Posterior cingulate gyrus (tissue), 11 donors: Measurements from ENCODE around the gene SLC38A4.

ENCODE experiments used
- DNase-seq, 10 donors: peaks; one replicate each; pipeline versions ENCODE4 v3.0.0 to v3.0.0-alpha.2; 2020 to 2021; ENCODE audit warnings: mixed read lengths in 3 of 10
- intact Hi-C: fragments of 100-400 bp; cut with DNase I; formaldehyde crosslinking; loops from one replicate; pipeline ENCODE4 v1.15.1; 2023

SLC38A4 gene

GRCh38 chr12:46818642-46819041, 7.2 kb downstream of the SLC38A4 start:
- intact Hi-C loops = no loop called here
- no peak for DNase-seq

- DNase-seq = no peak
- intact Hi-C loops = no loop called here
Measured at GRCh38 chr12:46815809-46816208, 10.0 kb downstream of the SLC38A4 start.

DNA sequence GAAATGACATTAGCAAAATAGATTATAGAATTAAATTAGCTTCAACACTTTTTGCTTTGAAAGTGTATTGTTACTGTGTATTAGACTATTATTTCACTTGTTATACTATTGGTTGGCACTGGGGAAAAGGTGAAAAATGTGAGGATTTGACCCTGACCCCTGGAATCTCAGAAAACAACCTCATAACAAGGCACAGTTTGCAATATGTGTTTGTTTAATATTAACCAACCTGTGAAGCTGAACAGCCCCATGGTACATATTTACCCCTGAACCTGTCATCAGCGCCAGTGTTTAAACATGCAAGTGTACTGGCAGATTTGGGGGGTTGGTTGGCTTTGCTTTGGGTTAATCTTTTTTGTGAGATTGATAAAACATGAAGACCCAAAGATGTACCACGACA, 11.7 kb downstream of the SLC38A4 start:
- intact Hi-C loops = no loop called here
- DNase-seq = no peak

GRCh38 chr12:46811185-46811584, 14.6 kb downstream of the SLC38A4 start:
- DNase-seq = peak in 1 of 10 donors; percentile 43
- intact Hi-C loops = no loop called here

DNA sequence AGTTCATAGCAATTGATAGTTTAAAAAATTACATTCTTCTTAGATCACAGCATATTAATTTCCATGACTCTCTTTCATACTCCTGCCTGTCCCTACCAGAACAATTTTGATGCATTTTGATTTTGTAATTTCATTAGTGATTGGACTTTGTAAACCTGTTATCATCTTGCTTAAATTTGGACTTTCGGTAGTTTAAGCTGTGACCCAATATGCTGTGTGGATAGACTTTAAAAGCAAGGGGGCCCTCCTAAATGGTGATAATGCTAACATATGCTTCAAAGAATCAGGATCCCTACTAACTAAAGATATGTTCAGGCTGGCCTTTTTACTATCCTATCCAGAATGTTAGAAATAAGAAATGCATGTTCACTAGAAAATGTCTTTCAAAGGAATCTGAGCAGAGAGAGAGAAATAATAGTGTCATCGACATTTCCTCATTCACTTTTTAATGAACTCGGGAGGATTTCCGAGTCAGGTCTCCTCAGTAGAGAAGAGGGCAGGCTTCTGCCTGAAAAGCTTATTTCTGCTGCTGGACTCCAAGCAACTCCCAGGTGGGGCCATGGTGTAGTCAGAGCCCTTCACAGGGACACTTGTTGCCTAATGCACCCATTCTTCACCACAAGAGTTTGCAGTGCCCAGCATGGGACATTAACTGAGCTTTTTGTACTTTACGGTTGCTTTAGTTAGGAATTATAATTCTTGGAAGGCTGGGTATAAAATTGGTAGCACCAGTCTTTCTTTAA, 16.7 kb downstream of the SLC38A4 start:
- no peak for DNase-seq
- intact Hi-C loops = no loop called here

DNA sequence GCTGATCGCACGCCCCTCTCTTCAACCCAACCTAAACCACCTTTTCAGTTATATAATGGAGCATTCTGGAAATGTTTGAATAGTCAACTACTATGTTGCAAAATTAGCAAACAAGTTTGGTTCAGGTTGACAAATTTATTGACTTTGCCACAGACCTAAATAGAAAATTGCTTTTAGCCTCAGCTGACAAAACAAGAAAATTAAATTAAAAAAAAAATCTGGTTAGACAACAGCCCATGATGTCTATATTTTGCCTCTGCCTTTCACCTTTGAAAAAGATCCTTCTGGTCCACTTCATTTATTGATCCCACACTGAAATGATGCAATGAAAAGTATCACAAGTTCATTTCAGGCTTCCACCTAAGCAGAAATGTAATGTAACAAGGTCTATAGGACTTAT, 17.5 kb downstream of the SLC38A4 start:
- intact Hi-C loops = no loop called here
- no peak for DNase-seq

GRCh38 chr12:46804054-46804453, 21.7 kb downstream of the SLC38A4 start:
- no peak for DNase-seq
- intact Hi-C loops = no loop called here

DNA sequence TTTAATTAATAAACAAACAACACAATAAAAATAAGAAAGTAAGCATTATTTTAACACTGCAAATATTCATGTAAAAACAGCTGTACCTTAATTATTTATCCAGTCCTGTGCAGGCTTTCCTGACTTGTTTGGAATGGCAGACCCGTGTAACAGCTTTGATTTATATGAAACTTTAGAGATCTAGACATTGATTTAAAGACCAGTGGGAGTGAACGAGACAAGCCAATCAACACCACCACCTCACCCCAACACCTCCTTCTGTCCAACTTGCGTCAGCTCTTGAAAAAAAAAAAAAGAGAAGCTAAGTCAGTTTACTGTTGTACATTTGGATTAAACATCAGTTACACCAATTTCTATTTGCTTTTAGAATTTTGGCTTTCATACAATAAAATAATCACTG, 22.3 kb downstream of the SLC38A4 start:
- intact Hi-C loops = no loop called here
- DNase-seq = no peak

DNA sequence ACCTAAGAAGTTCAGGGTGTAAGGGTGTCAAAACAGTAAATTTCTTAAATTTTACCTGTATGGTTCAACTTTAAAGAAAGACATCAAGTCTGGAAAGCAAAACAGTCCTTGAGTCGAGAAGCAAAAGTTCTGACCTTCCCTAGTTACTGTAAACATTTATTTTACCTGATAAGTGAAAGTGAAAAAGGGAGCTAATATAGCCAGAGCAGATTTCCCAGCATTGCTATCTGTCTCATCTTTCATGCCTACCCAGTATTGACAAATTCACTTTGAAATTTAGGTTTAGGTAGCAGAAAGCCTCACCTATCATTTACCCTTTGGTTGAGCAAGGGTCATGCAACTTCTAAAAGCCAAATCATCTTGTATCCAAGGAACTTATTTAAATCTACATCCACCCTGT, 24.5 kb downstream of the SLC38A4 start:
- intact Hi-C loops = no loop called here
- no peak for DNase-seq

- no peak for DNase-seq
- intact Hi-C loops = no loop called here
Measured at GRCh38 chr12:46800160-46800559, 25.6 kb downstream of the SLC38A4 start.

GRCh38 chr12:46798648-46799047, 27.1 kb downstream of the SLC38A4 start:
- intact Hi-C loops = no loop called here
- no peak for DNase-seq

DNA sequence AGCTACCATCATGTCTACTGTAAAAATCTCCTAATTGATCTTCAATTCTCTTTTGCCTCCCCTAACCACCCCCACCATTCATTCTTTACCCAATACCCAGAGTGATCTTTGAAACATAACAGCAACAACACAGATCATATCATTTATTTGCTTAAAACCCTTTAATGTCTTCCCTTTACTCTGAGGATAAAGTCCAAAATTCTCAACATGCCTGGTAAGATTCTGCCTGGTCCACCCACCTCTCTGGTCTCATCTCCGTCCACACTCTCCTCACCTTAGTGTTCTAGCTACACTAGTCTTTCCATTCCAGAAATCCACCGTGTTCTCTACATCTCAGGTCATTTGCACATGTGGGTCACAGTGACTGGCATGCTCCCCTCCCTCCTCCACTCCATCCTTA, 27.7 kb downstream of the SLC38A4 start:
- DNase-seq = no peak
- intact Hi-C loops = no loop called here

GRCh38 chr12:46795988-46796387, 29.8 kb downstream of the SLC38A4 start:
- intact Hi-C loops = no loop called here
- no peak for DNase-seq

DNA sequence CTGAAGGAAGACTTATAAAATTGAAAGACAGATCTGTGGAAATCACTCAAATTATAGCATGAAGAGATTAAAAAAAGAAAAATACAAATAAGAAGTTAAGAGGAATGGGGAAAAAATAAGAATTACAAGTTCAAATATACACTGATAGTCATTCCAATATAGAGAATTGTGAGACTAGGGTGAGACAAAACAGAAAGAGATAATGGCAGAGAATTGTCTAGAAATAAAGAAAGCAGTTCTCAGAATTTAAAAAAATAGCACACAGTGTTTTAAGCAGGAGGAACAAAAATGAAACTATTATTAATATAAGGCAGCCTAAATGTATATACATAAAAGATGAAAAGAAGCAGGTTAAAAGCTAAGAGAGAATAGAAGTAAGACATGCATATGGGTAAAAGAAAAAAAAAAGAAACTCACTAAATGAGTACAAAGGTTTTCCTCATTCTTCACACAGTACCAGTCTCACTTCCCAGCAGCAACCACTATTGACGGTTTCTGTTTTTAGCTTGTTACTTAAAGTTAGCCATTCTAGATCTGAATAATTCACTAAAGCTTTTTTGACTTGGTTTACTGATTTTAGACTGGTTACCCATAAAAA, 31.1 kb downstream of the SLC38A4 start:
- DNase-seq = no peak
- intact Hi-C loops = no loop called here

DNA sequence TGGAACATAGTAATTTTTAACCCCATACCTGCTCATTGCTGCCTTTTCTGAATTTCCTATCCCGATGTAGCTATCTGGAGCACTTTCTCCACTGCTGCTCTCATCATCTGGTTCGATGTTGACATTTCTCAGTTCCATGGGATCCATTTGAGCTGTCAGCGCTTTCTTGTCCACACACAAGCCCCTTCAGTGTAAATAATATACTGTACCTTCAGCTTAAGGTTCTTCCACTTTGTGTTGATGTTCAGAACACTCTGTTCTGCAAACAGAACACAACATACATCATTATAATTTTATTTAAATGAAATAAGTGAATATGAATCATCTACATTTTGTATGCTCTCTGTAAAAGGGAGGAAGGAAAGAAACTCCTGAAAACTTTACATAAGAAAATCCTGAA, 32.9 kb downstream of the SLC38A4 start:
- DNase-seq = no peak
- intact Hi-C loops = no loop called here

DNA sequence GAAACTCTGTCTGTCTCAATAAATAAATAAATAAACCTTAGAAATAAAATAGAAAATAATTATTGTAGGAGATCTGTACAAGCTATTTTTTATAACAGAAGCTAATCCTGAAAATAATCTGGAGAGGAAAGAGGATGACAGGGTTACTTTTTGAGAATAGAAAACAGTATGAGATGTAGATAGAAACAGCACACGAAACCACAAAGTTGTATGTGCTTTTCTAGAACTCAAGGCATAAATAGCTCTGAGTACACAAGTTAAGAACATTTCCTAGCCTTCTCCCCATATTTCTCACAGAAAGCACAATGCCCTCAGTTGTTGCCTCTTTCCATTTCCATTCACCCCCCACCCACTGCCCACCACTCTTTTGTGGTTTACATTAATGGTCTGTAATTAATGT, 35.7 kb downstream of the SLC38A4 start:
- intact Hi-C loops = no loop called here
- no peak for DNase-seq

GRCh38 chr12:46788072-46788887, 37.5 kb downstream of the SLC38A4 start:
- intact Hi-C loops = no loop called here
- DNase-seq = no peak

GRCh38 chr12:46787496-46788055, 38.2 kb downstream of the SLC38A4 start:
- no peak for DNase-seq
- intact Hi-C loops = no loop called here

DNA sequence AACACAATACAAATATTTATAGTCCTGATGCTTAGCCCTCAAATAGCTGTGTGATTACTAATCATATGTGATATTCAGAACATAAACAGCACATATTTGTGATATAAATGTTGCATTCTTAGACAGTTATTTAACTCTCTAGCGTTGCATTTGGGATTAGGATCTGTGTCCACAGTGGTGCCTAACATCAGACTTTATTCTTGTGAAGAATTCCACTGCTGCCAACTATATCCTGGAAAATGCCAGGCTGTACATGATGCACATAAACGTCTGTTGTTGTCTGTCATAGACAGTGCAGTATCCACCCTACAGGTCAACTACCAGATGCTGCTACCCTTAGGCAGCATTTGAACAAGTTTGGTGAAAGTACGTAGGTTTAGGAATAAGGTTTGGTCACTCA, 39.0 kb downstream of the SLC38A4 start:
- intact Hi-C loops = no loop called here
- no peak for DNase-seq

GRCh38 chr12:46785382-46785781, 40.4 kb downstream of the SLC38A4 start:
- DNase-seq = no peak
- intact Hi-C loops = no loop called here

- intact Hi-C loops = no loop called here
- no peak for DNase-seq
Measured at GRCh38 chr12:46783871-46784270, 41.9 kb downstream of the SLC38A4 start.
